GM19397 (cell line): ENCODE data around the gene NDUFAF3.

Experiments
- ATAC-seq: cut with Tn5 transposase; IDR thresholded peaks from one replicate; pipeline ENCODE4 v1.9.1; 2021; ENCODE audit warnings: mild to moderate bottlenecking, moderate library complexity; ENCODE audit not compliant: unreplicated experiment

NDUFAF3 gene

DNA sequence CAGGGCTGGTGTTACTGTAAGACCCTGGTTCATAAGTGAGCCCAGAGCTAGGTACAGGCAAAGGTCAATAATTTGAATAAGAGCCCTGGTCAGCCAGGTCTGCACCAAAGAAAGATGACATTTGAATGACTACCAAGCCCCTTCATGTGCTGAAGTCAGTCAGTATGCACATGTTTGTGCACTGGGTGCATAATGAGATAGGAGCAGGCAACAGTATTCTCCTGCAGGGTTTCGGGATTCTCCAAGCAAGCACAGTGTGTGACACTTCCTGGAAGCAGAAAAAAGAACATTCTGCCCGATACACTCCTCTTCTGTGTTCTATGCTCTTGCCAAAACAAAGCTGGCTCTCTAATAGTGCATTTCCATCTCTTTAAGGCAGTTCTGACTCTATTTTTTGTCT lies 12.7 kb downstream of the NDUFAF3 start:
- ATAC-seq, result no peak

DNA sequence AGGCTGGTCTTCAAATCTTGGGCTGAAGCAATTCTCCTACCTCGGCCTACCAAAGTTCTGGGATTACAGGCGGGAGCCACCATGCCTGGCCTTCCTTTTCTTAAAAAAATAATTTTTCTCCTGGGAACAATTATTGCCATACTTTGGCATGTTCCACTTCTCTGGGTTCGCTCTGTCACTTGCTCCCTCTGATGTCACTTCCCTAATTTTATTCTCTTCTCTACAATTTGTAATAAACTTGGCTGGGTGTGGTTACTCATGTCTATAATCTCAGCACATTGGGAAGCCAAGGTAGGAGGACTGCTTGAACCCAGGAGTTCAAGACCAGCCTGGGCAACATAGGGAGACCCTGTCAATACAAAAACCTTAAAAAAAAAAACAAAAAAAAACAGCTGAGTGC lies 13.4 kb downstream of the NDUFAF3 start:
- no peak for ATAC-seq

DNA sequence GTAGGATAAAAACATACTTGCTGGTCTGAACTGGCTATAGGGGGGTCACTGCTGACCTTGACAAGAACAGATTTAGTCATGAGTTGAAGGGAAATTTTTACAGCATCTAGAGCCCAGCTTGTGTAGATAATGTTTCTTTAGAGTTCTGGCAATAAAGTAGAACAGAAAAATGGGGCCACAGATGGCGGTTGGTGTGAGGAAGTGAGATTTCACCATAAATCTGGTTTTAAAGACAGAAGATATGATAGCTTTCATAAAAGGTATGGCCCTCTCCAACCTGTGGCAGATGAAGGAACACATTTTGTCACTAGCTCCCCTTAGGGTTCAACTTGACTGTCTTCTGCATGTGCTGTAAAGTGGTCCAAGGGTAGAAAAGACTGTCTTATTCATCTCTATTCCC lies 31.6 kb downstream of the NDUFAF3 start:
- no peak for ATAC-seq

DNA sequence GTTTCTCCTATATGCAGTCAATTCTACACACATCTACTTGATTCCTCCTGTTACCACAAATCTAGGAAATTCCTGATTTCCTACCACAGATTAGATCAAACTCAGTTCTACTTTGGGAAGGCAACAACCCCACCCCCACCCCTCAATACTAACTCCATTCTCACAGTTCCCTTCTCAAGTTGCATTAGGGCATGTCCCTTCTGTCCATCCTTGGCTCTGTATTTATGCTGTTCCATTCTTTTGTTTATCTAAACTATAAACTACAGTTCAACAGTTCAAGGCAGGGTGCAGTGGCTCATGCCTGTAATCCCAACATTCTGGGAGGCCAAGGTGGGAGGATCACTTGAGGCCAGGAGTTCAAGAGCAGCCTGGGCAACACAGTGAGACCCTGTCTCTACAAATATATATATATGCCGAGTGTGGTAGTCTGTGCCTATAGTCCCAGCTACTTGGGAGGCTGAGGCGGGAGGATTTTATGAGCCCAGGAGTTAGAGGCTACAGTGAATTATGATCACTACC lies 32.5 kb downstream of the NDUFAF3 start:
- ATAC-seq, result no peak

DNA sequence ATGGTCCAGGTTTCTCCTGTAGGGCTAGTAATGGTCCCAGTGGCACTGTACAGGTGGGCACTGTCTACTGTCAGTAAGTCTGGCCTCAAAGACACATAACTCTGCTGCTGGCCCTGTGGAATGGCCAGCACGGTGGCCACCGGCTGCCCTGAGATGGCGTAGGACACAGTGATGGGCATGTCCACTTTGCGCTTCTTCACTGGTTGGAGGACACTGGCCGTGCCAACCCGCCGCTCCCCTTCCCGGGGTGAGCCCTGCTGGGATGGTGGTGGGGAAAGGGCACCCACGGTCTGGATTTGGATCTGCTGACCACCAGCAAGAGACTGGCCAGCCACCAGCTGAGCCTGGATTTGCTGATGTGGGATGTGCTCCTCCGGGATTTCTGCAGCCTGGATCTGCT lies 35.3 kb downstream of the NDUFAF3 start:
- ATAC-seq, result no peak

DNA sequence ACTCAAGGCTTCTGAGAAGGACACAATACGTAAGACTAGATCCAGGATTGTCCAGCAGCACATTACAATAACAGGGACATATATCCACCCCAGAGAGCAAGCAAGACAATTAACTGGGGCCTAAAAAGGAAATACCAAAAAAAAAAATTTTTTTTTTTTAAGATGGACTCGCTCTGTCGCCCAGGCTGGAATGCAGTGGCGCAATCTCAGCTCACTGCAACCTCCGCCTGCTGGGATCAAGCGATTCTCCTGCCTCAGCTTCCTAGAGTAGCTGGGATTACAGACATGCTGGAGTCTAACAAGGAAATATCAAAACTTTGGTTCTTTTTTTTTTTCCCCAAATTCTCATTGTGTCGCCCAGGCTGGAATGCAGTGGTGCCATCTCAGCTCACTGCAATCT lies 36.1 kb downstream of the NDUFAF3 start:
- ATAC-seq, result no peak
